ENCODE measurements around the gene CDH26.
"Not testable (repeated sequence)": the region's sequence is repeated elsewhere in the genome, so short reads cannot be mapped to it uniquely, and the experiment has no call there.

CDH26 gene

GRCh38 chr20:60024801-60025200, 66.6 kb downstream of the CDH26 start:
- no peak for DNase-seq

GRCh38 chr20:60026010-60026409, 67.8 kb downstream of the CDH26 start:
- no peak for TF ChIP-seq GATA1 (IDR thresholded peaks at IDR 0.05; ENCODE audit: low read depth, low read length)
- TF ChIP-seq POLR2A (IDR thresholded peaks at IDR 0.05; ENCODE audit: low read length): no peak
- no peak for DNase-seq

More at GRCh38 chr20:60024801-60025200, 66.6 kb downstream of the CDH26 start:
- TF ChIP-seq POLR2A (IDR thresholded peaks at IDR 0.05; ENCODE audit: low read length) (no peak), GATA1 (IDR thresholded peaks at IDR 0.05; ENCODE audit: low read depth, low read length) (no peak)

GRCh38 chr20:60030471-60030870, 72.2 kb downstream of the CDH26 start:
- TF ChIP-seq GATA1 (IDR thresholded peaks at IDR 0.05; ENCODE audit: low read depth, low read length) (no peak), POLR2A (IDR thresholded peaks at IDR 0.05; ENCODE audit: low read length) (no peak)
- no peak for DNase-seq

GRCh38 chr20:60031107-60031506, 72.9 kb downstream of the CDH26 start:
- DNase-seq: no peak
- TF ChIP-seq GATA1 (IDR thresholded peaks at IDR 0.05; ENCODE audit: low read depth, low read length): no peak
- TF ChIP-seq POLR2A (IDR thresholded peaks at IDR 0.05; ENCODE audit: low read length): no peak

- no peak for TF ChIP-seq GATA1 (IDR thresholded peaks at IDR 0.05; ENCODE audit: low read depth, low read length)
- TF ChIP-seq POLR2A (IDR thresholded peaks at IDR 0.05; ENCODE audit: low read length): no peak
- DNase-seq: no peak
Measured at GRCh38 chr20:60034231-60035110, 76.2 kb downstream of the CDH26 start.

GRCh38 chr20:60035486-60035885, 77.3 kb downstream of the CDH26 start:
- DNase-seq: no peak
- no peak for TF ChIP-seq GATA1 (IDR thresholded peaks at IDR 0.05; ENCODE audit: low read depth, low read length)
- no peak for TF ChIP-seq POLR2A (IDR thresholded peaks at IDR 0.05; ENCODE audit: low read length)

- no peak for TF ChIP-seq POLR2A (IDR thresholded peaks at IDR 0.05; ENCODE audit: low read length)
- no peak for TF ChIP-seq GATA1 (IDR thresholded peaks at IDR 0.05; ENCODE audit: low read depth, low read length)
- no peak for DNase-seq
Measured at GRCh38 chr20:60036346-60036745, 78.1 kb downstream of the CDH26 start.

- no peak for TF ChIP-seq POLR2A (IDR thresholded peaks at IDR 0.05; ENCODE audit: low read length)
- DNase-seq: no peak
Measured at GRCh38 chr20:60036746-60037499, 78.7 kb downstream of the CDH26 start.

GRCh38 chr20:60038400-60039008, 80.3 kb downstream of the CDH26 start:
- TF ChIP-seq POLR2A (IDR thresholded peaks at IDR 0.05; ENCODE audit: low read length): no peak
- no peak for TF ChIP-seq GATA1 (IDR thresholded peaks at IDR 0.05; ENCODE audit: low read depth, low read length)
- no peak for DNase-seq

- TF ChIP-seq GATA1 (IDR thresholded peaks at IDR 0.05; ENCODE audit: low read depth, low read length) (no peak), POLR2A (IDR thresholded peaks at IDR 0.05; ENCODE audit: low read length) (no peak)
Measured at GRCh38 chr20:60039526-60039925, 81.3 kb downstream of the CDH26 start.

GRCh38 chr20:60040471-60041162, 82.4 kb downstream of the CDH26 start:
- no peak for DNase-seq
- TF ChIP-seq GATA1 (IDR thresholded peaks at IDR 0.05; ENCODE audit: low read depth, low read length) (no peak), POLR2A (IDR thresholded peaks at IDR 0.05; ENCODE audit: low read length) (no peak)

More at GRCh38 chr20:60039526-60039925, 81.3 kb downstream of the CDH26 start:
- no peak for DNase-seq

GRCh38 chr20:60041436-60042165, 83.4 kb downstream of the CDH26 start:
- DNase-seq: not testable (repeated sequence)

- TF ChIP-seq POLR2A (IDR thresholded peaks at IDR 0.05; ENCODE audit: low read length) (no peak), GATA1 (IDR thresholded peaks at IDR 0.05; ENCODE audit: low read depth, low read length) (no peak)
- no peak for DNase-seq
Measured at GRCh38 chr20:60043435-60043834, 85.2 kb downstream of the CDH26 start.

Data from erythroblast (primary cell).